ENCODE measurements around the gene TCAF1.
"Not testable (repeated sequence)": the region's sequence is repeated elsewhere in the genome, so short reads cannot be mapped to it uniquely, and the experiment has no call there.

Gene TCAF1

GRCh38 chr7:143846692-143847091 lies 55.3 kb downstream of the TCAF1 start:
- H2BK15ac ChIP-seq (ENCODE audit: low read length): no peak overlapping the region
- peaks cover 0 to 3% of the 10 kb centered on the region in 2 donors for H3K9me3 ChIP-seq (replicated peaks in 1 of 2; ENCODE audit: control insufficient read depth in 2 of 2, insufficient read depth in 1 of 2, low read depth in 1 of 2, low read length in 2 of 2)
- no peak overlapping the region for H3K9ac ChIP-seq (ENCODE audit: low read depth, low read length, poor library complexity)
- H2BK12ac ChIP-seq (ENCODE audit: low read length): no peak overlapping the region
- no peak overlapping the region for H3K14ac ChIP-seq (ENCODE audit: low read length)
- H3K4ac ChIP-seq (ENCODE audit: low read length): no peak overlapping the region
- peaks cover 2 to 19% of the 10 kb centered on the region in 2 donors for H3K36me3 ChIP-seq (replicated peaks in 1 of 2; ENCODE audit: control insufficient read depth in 2 of 2, insufficient read depth in 2 of 2, low read length in 2 of 2)
- DNase-seq (ENCODE audit: low spot score): no peak
- no peak overlapping the region for H3K4me3 ChIP-seq (ENCODE audit: low read length in 2 of 2)
- H3K4me1 ChIP-seq (ENCODE audit: control insufficient read depth in 2 of 2, insufficient read depth in 1 of 2, low read depth in 1 of 2, low read length in 2 of 2): no peaks in the 10 kb centered on the region
- no peak overlapping the region for H3K18ac ChIP-seq (ENCODE audit: low read length)
- no peak overlapping the region for H3K23ac ChIP-seq (ENCODE audit: low read depth, low read length, poor library complexity)
- no peak overlapping the region for H2BK5ac ChIP-seq (ENCODE audit: low read length)
- H3K27ac ChIP-seq (replicated peaks; ENCODE audit: low read length): no peak overlapping the region
- H3K27me3 ChIP-seq (ENCODE audit: control insufficient read depth in 3 of 3, insufficient read depth in 3 of 3, low read depth in 1 of 3, low read length in 3 of 3): no peaks in the 10 kb centered on the region
- H2AK5ac ChIP-seq (ENCODE audit: low read depth, low read length): no peak overlapping the region
- H2AFZ ChIP-seq (ENCODE audit: low read length): no peak overlapping the region
- H4K91ac ChIP-seq (ENCODE audit: low read depth, low read length, poor library complexity): no peak overlapping the region
- WGBS, 2 donors (ENCODE audit: extremely low coverage in 2 of 2, insufficient read length in 2 of 2, insufficient replicate concordance in 1 of 2): no CpG with 5 or more reads among the region's 2 CpGs
- no peaks in the 10 kb centered on the region for H3K79me1 ChIP-seq (ENCODE audit: low read depth, low read length)
- no peak overlapping the region for H2BK120ac ChIP-seq (ENCODE audit: low read depth, low read length)
- H3K4me2 ChIP-seq (ENCODE audit: insufficient read depth, low read length, poor library complexity, severe bottlenecking): no peak overlapping the region
- no peak overlapping the region for H4K8ac ChIP-seq (ENCODE audit: low read depth, low read length)

GRCh38 chr7:143841696-143842095 lies 60.3 kb downstream of the TCAF1 start:
- H2AFZ ChIP-seq (ENCODE audit: low read length); H2BK12ac ChIP-seq (ENCODE audit: low read length); H3K27me3 ChIP-seq (ENCODE audit: control insufficient read depth in 3 of 3, insufficient read depth in 3 of 3, low read depth in 1 of 3, low read length in 3 of 3); H3K36me3 ChIP-seq (replicated peaks in 1 of 2; ENCODE audit: control insufficient read depth in 2 of 2, insufficient read depth in 2 of 2, low read length in 2 of 2); H3K9ac ChIP-seq (ENCODE audit: low read depth, low read length, poor library complexity); H3K9me3 ChIP-seq (replicated peaks in 1 of 2; ENCODE audit: control insufficient read depth in 2 of 2, insufficient read depth in 1 of 2, low read depth in 1 of 2, low read length in 2 of 2); H3K79me1 ChIP-seq (ENCODE audit: low read depth, low read length); H4K91ac ChIP-seq (ENCODE audit: low read depth, low read length, poor library complexity); H3K18ac ChIP-seq (ENCODE audit: low read length); H2AK5ac ChIP-seq (ENCODE audit: low read depth, low read length); H3K4me3 ChIP-seq (ENCODE audit: low read length in 2 of 2); H3K23ac ChIP-seq (ENCODE audit: low read depth, low read length, poor library complexity); H3K4me2 ChIP-seq (ENCODE audit: insufficient read depth, low read length, poor library complexity, severe bottlenecking); H2BK5ac ChIP-seq (ENCODE audit: low read length); H3K27ac ChIP-seq (replicated peaks; ENCODE audit: low read length); H3K4ac ChIP-seq (ENCODE audit: low read length); H4K8ac ChIP-seq (ENCODE audit: low read depth, low read length); H2BK120ac ChIP-seq (ENCODE audit: low read depth, low read length); DNase-seq (ENCODE audit: low spot score); H3K4me1 ChIP-seq (ENCODE audit: control insufficient read depth in 2 of 2, insufficient read depth in 1 of 2, low read depth in 1 of 2, low read length in 2 of 2); H2BK15ac ChIP-seq (ENCODE audit: low read length); H3K14ac ChIP-seq (ENCODE audit: low read length): not testable (repeated sequence)
- no CpG with 5 or more reads among the region's 5 CpGs for WGBS, 2 donors (ENCODE audit: extremely low coverage in 2 of 2, insufficient read length in 2 of 2, insufficient replicate concordance in 1 of 2)

- not testable (repeated sequence) for H2BK15ac ChIP-seq (ENCODE audit: low read length); H3K36me3 ChIP-seq (replicated peaks in 1 of 2; ENCODE audit: control insufficient read depth in 2 of 2, insufficient read depth in 2 of 2, low read length in 2 of 2); H4K91ac ChIP-seq (ENCODE audit: low read depth, low read length, poor library complexity); H3K4me1 ChIP-seq (ENCODE audit: control insufficient read depth in 2 of 2, insufficient read depth in 1 of 2, low read depth in 1 of 2, low read length in 2 of 2); H3K23ac ChIP-seq (ENCODE audit: low read depth, low read length, poor library complexity); H2BK12ac ChIP-seq (ENCODE audit: low read length); H3K27ac ChIP-seq (replicated peaks; ENCODE audit: low read length); H3K4me2 ChIP-seq (ENCODE audit: insufficient read depth, low read length, poor library complexity, severe bottlenecking); H2BK120ac ChIP-seq (ENCODE audit: low read depth, low read length); H3K9me3 ChIP-seq (replicated peaks in 1 of 2; ENCODE audit: control insufficient read depth in 2 of 2, insufficient read depth in 1 of 2, low read depth in 1 of 2, low read length in 2 of 2); H3K79me1 ChIP-seq (ENCODE audit: low read depth, low read length); H3K4me3 ChIP-seq (ENCODE audit: low read length in 2 of 2); H3K9ac ChIP-seq (ENCODE audit: low read depth, low read length, poor library complexity); H2AFZ ChIP-seq (ENCODE audit: low read length); H4K8ac ChIP-seq (ENCODE audit: low read depth, low read length); H3K4ac ChIP-seq (ENCODE audit: low read length); H2AK5ac ChIP-seq (ENCODE audit: low read depth, low read length); H3K27me3 ChIP-seq (ENCODE audit: control insufficient read depth in 3 of 3, insufficient read depth in 3 of 3, low read depth in 1 of 3, low read length in 3 of 3); H3K18ac ChIP-seq (ENCODE audit: low read length); H3K14ac ChIP-seq (ENCODE audit: low read length); H2BK5ac ChIP-seq (ENCODE audit: low read length); DNase-seq (ENCODE audit: low spot score)
- WGBS, 2 donors (ENCODE audit: extremely low coverage in 2 of 2, insufficient read length in 2 of 2, insufficient replicate concordance in 1 of 2): no CpG with 5 or more reads among the region's 1 CpG
Observed at GRCh38 chr7:143840062-143840461, 61.9 kb downstream of the TCAF1 start.

- H2BK5ac ChIP-seq (ENCODE audit: low read length); H3K9ac ChIP-seq (ENCODE audit: low read depth, low read length, poor library complexity); H3K14ac ChIP-seq (ENCODE audit: low read length); H3K9me3 ChIP-seq (replicated peaks in 1 of 2; ENCODE audit: control insufficient read depth in 2 of 2, insufficient read depth in 1 of 2, low read depth in 1 of 2, low read length in 2 of 2); H3K18ac ChIP-seq (ENCODE audit: low read length); H3K79me1 ChIP-seq (ENCODE audit: low read depth, low read length); H2BK120ac ChIP-seq (ENCODE audit: low read depth, low read length); H3K27ac ChIP-seq (replicated peaks; ENCODE audit: low read length); H2AK5ac ChIP-seq (ENCODE audit: low read depth, low read length); DNase-seq (ENCODE audit: low spot score); H2AFZ ChIP-seq (ENCODE audit: low read length); H3K36me3 ChIP-seq (replicated peaks in 1 of 2; ENCODE audit: control insufficient read depth in 2 of 2, insufficient read depth in 2 of 2, low read length in 2 of 2); H3K23ac ChIP-seq (ENCODE audit: low read depth, low read length, poor library complexity); H3K27me3 ChIP-seq (ENCODE audit: control insufficient read depth in 3 of 3, insufficient read depth in 3 of 3, low read depth in 1 of 3, low read length in 3 of 3); H3K4me2 ChIP-seq (ENCODE audit: insufficient read depth, low read length, poor library complexity, severe bottlenecking); H4K8ac ChIP-seq (ENCODE audit: low read depth, low read length); H3K4me3 ChIP-seq (ENCODE audit: low read length in 2 of 2); H3K4me1 ChIP-seq (ENCODE audit: control insufficient read depth in 2 of 2, insufficient read depth in 1 of 2, low read depth in 1 of 2, low read length in 2 of 2); H4K91ac ChIP-seq (ENCODE audit: low read depth, low read length, poor library complexity); H2BK15ac ChIP-seq (ENCODE audit: low read length); H2BK12ac ChIP-seq (ENCODE audit: low read length); H3K4ac ChIP-seq (ENCODE audit: low read length): not testable (repeated sequence)
- no CpG with 5 or more reads among the region's 24 CpGs for WGBS, 2 donors (ENCODE audit: extremely low coverage in 2 of 2, insufficient read length in 2 of 2, insufficient replicate concordance in 1 of 2)
Observed at GRCh38 chr7:143837223-143837622, 64.8 kb downstream of the TCAF1 start.

Measured in neuronal stem cell (in vitro differentiated cells).